HEK293 (cell line): Measurements from ENCODE around the gene USP30.

Experiments
- CTCF ChIP-seq: fragments of 450-650 bp; formaldehyde crosslinking; IDR thresholded peaks from 2 replicates; pipeline ENCODE4 v1.5.1; 2016; ENCODE audit warnings: missing biosample characterization, missing genetic modification characterization
- HOXA7 ChIP-seq: sonication (generic); formaldehyde crosslinking; IDR thresholded peaks from 2 replicates; pipeline ENCODE4 v1.8.1; 2022; ENCODE audit warnings: missing genetic modification reagents, borderline replicate concordance
- KLF1 ChIP-seq: fragments of 450-650 bp; formaldehyde crosslinking; IDR thresholded peaks from 2 replicates; pipeline ENCODE4 v1.5.1; 2016; ENCODE audit warnings: missing biosample characterization, missing genetic modification characterization
- KLF9 ChIP-seq: fragments of 450-650 bp; formaldehyde crosslinking; IDR thresholded peaks from 2 replicates; pipeline ENCODE4 v1.5.1; 2016; ENCODE audit warnings: missing biosample characterization, missing genetic modification characterization, low read depth
- ZBTB26 ChIP-seq: fragments of 450-650 bp; formaldehyde crosslinking; optimal IDR thresholded peaks from 2 replicates; pipeline ENCODE3; 2016; ENCODE audit warnings: missing biosample characterization, mild to moderate bottlenecking, missing genetic modification characterization
- ZNF202 ChIP-seq: fragments of 450-650 bp; formaldehyde crosslinking; IDR thresholded peaks from 2 replicates; pipeline ENCODE4 v1.5.1; 2016; ENCODE audit warnings: missing biosample characterization, missing genetic modification characterization, borderline replicate concordance
- ZNF473 ChIP-seq: fragments of 450-650 bp; formaldehyde crosslinking; IDR thresholded peaks from 2 replicates; pipeline ENCODE4 v1.5.1; 2017; ENCODE audit warnings: missing biosample characterization, missing genetic modification characterization
- ZNF521 ChIP-seq: fragments of 450-650 bp; formaldehyde crosslinking; IDR thresholded peaks from 2 replicates; pipeline ENCODE4 v1.5.1; 2017; ENCODE audit warnings: missing biosample characterization, mild to moderate bottlenecking, missing genetic modification characterization

- no peak for TF ChIP-seq KLF9 (tag by site-specific recombination)
- TF ChIP-seq CTCF (tag by site-specific recombination): no peak
- no peak for TF ChIP-seq ZNF521 (tag by site-specific recombination)
- no peak for TF ChIP-seq ZNF202 (tag by site-specific recombination)
- TF ChIP-seq KLF1 (tag by site-specific recombination): no peak
- no peak for TF ChIP-seq ZNF473
- no peak for TF ChIP-seq ZBTB26 (tag by site-specific recombination)
- no peak for TF ChIP-seq HOXA7 (CRISPR knock-in tag)
Observed at GRCh38 chr12:109126784-109127183, 74.4 kb downstream of the USP30 start.
